CD14-positive monocyte (primary cell): ENCODE results near the gene RPL36A. TPM values are rescaled to one million over a fixed set of nuclear protein-coding genes. Genes with fewer than 3 reads are reported as not detected.

Experiments used
- DNase-seq, 3 donors: peaks; one replicate each; pipeline ENCODE4 v3.0.0-alpha.2; 2011 to 2022
- H2AFZ ChIP-seq: 2 replicates; pipeline ENCODE4 v1.6.0; 2012; ENCODE audit warnings: mild to moderate bottlenecking, low read depth, low read length, inconsistent platforms; ENCODE audit not compliant: insufficient read depth, poor library complexity, severe bottlenecking
- H3K27ac ChIP-seq, 2 donors: 1 replicate in 1 of 2; 2 replicates in 1 of 2; pipeline ENCODE4 v1.5.1; 2012 to 2013; ENCODE audit warnings: low read length in 2 of 2, control low read depth in 1 of 2, inconsistent platforms in 1 of 2, low read depth in 1 of 2, mild to moderate bottlenecking in 1 of 2
- H3K27me3 ChIP-seq, 2 donors: one replicate each; pipeline versions ENCODE4 v1.6.0 to v1.6.1; 2011 to 2013; ENCODE audit warnings: low read length in 2 of 2; ENCODE audit not compliant: control insufficient read depth in 2 of 2, insufficient read depth in 2 of 2
- H3K36me3 ChIP-seq, 2 donors: replicated peaks in 1 of 2; 1 replicate in 1 of 2; 2 replicates in 1 of 2; pipeline versions ENCODE4 v1.5.1 to v1.6.1; 2012 to 2013; ENCODE audit warnings: low read length in 2 of 2, control low read depth in 1 of 2, inconsistent platforms in 1 of 2, mild to moderate bottlenecking in 1 of 2; ENCODE audit not compliant: insufficient read depth in 2 of 2, control insufficient read depth in 1 of 2
- H3K4me1 ChIP-seq, 2 donors: 1 replicate in 1 of 2; 2 replicates in 1 of 2; pipeline versions ENCODE4 v1.5.1 to v1.6.1; 2012 to 2013; ENCODE audit warnings: low read length in 2 of 2, control low read depth in 1 of 2, inconsistent platforms in 1 of 2, mild to moderate bottlenecking in 1 of 2, moderate library complexity in 1 of 2; ENCODE audit not compliant: insufficient read depth in 2 of 2, control insufficient read depth in 1 of 2
- H3K4me2 ChIP-seq: replicated peaks from 2 replicates; pipeline ENCODE3; 2012; ENCODE audit warnings: low read length, moderate library complexity, mild to moderate bottlenecking; ENCODE audit not compliant: poor library complexity, severe bottlenecking; ENCODE audit errors: extremely low read depth
- H3K4me3 ChIP-seq, 3 experiments: fragments of 200-600 bp in 1 of 3; sonication (generic) in 1 of 3; replicated peaks in 1 of 3; 1 replicate in 2 of 3; 2 replicates in 1 of 3; pipeline ENCODE4 v1.5.1; 2011 to 2013; ENCODE audit warnings: low read length in 3 of 3, mild to moderate bottlenecking in 3 of 3, control low read depth in 2 of 3, low read depth in 2 of 3, inconsistent platforms in 1 of 3, moderate library complexity in 1 of 3
- H3K79me2 ChIP-seq: 2 replicates; pipeline ENCODE4 v1.6.0; 2012; ENCODE audit warnings: mild to moderate bottlenecking, control low read depth, inconsistent platforms, low read length, moderate library complexity; ENCODE audit not compliant: insufficient read depth
- H3K9ac ChIP-seq: 2 replicates; pipeline ENCODE4 v1.6.0; 2017; ENCODE audit warnings: low read length, mild to moderate bottlenecking; ENCODE audit not compliant: insufficient read depth, poor library complexity, severe bottlenecking
- H3K9me3 ChIP-seq, 2 donors: replicated peaks in 1 of 2; 1 replicate in 1 of 2; 2 replicates in 1 of 2; pipeline versions ENCODE4 v1.5.1 to v1.6.1; 2012 to 2013; ENCODE audit warnings: low read length in 2 of 2, control low read depth in 1 of 2; ENCODE audit not compliant: control insufficient read depth in 1 of 2, insufficient read depth in 1 of 2
- H4K20me1 ChIP-seq: 2 replicates; pipeline ENCODE4 v1.6.0; 2012; ENCODE audit warnings: mild to moderate bottlenecking, low read length, control low read depth, moderate library complexity; ENCODE audit not compliant: insufficient read depth
- H3K27ac Mint-ChIP-seq, 7 donors: one replicate each; pipeline ENCODE4 v1.8.0; 2020; ENCODE audit warnings: mild to moderate bottlenecking in 7 of 7, mixed read lengths in 7 of 7, moderate library complexity in 6 of 7, inconsistent platforms in 2 of 7
- H3K27me3 Mint-ChIP-seq, 3 donors: one replicate each; pipeline ENCODE4 v1.8.0; 2021 to 2022; ENCODE audit warnings: low read depth in 3 of 3, mild to moderate bottlenecking in 3 of 3, mixed read lengths in 3 of 3, moderate library complexity in 3 of 3, inconsistent platforms in 1 of 3
- H3K36me3 Mint-ChIP-seq, 2 donors: one replicate each; pipeline ENCODE4 v1.8.0; 2020; ENCODE audit warnings: mixed read lengths in 2 of 2, inconsistent platforms in 1 of 2, mild to moderate bottlenecking in 1 of 2
- H3K4me1 Mint-ChIP-seq: one replicate; pipeline ENCODE4 v1.8.0; 2020; ENCODE audit warnings: mild to moderate bottlenecking, mixed read lengths
- H3K4me3 Mint-ChIP-seq, 2 donors: one replicate each; pipeline ENCODE4 v1.8.0; 2020; ENCODE audit warnings: mild to moderate bottlenecking in 2 of 2, mixed read lengths in 2 of 2, moderate library complexity in 1 of 2
- H3K9me3 Mint-ChIP-seq, 7 donors: one replicate each; pipeline ENCODE4 v1.8.0; 2020 to 2022; ENCODE audit warnings: mixed read lengths in 7 of 7, mild to moderate bottlenecking in 6 of 7, moderate library complexity in 6 of 7, inconsistent platforms in 2 of 7
- CTCF ChIP-seq: fragments of 200-600 bp; IDR thresholded peaks from one replicate; pipeline ENCODE4 v1.8.0; 2022; ENCODE audit warnings: antibody characterized with exemption, mild to moderate bottlenecking
- WGBS: methylation state at CpG from one replicate; pipeline ENCODE4 v1.1.5; 2013; ENCODE audit warnings: missing lambda C conversion rate; ENCODE audit not compliant: insufficient coverage; 5-methylcytosine and 5-hydroxymethylcytosine counted together
- intact Hi-C, 2 donors: fragments of 100-400 bp; cut with micrococcal nuclease; formaldehyde crosslinking; loops; one replicate each; pipeline versions ENCODE4 v1.15.0 to v1.15.1; 2023
- polyA plus RNA-seq, 3 donors: library from polyadenylated mRNA; depleted of rRNA in 1 of 3; unstranded in 2 of 3; stranded (reverse) in 1 of 3; fragments of 300-500 nt in 2 of 3; fragments of >200 nt in 1 of 3; fragmentation: Illumina TruSeq in 2 of 3; gene quantifications; 1 replicate in 2 of 3; 2 replicates in 1 of 3; pipeline ENCODE4 v1.2.3, GENCODE V29; 2012 to 2021

The RPL36A gene
- polyA plus RNA-seq, 3 donors = 833 to 2,390 (median 875) TPM

- Mint-ChIP-seq H3K27ac (peak overlapping the region in 5 of 7 donors; percentile 2 to 88 (median 70)), H3K4me3 (no peak overlapping the region), H3K4me1 (peaks cover 26% of the 10 kb centered on the region), H3K36me3 (peaks cover 28 to 51% of the 10 kb centered on the region in 2 donors), H3K27me3 (peaks cover 0 to 2% (median 0%) of the 10 kb centered on the region in 3 donors), H3K9me3 (peaks cover 0 to 6% (median 0%) of the 10 kb centered on the region in 7 donors)
- Histone ChIP-seq H3K9me3 (no peaks in the 10 kb centered on the region), H3K4me1 (peaks cover 18 to 34% of the 10 kb centered on the region in 2 donors), H3K4me2 (no peak overlapping the region), H4K20me1 (peaks cover 3% of the 10 kb centered on the region), H3K27me3 (no peaks in the 10 kb centered on the region), H3K4me3 (no peak overlapping the region), H3K79me2 (peaks cover 34% of the 10 kb centered on the region), H3K9ac (no peak overlapping the region), H3K36me3 (peaks cover 17 to 49% of the 10 kb centered on the region in 2 donors), H2AFZ (no peak overlapping the region), H3K27ac (no peak overlapping the region)
- intact Hi-C loops = no loop called here
- no CpG with 5 or more reads among the region's 1 CpG for WGBS
- peak; percentile 41 to 70 (median 57) for DNase-seq
- TF ChIP-seq CTCF = no peak
Observed at GRCh38 chrX:101395789-101396188, 5.0 kb downstream of the RPL36A start.

GRCh38 chrX:101397779-101398178 is 7.0 kb downstream of the RPL36A start:
- no CpG with 5 or more reads among the region's 4 CpGs for WGBS
- H3K27me3 Mint-ChIP-seq = peaks cover 0 to 4% (median 0%) of the 10 kb centered on the region in 3 donors
- no peak for TF ChIP-seq CTCF
- Histone ChIP-seq H4K20me1 (peaks cover 3% of the 10 kb centered on the region), H3K36me3 (peaks cover 17 to 55% of the 10 kb centered on the region in 2 donors), H3K27ac (no peak overlapping the region), H3K9ac (no peak overlapping the region), H3K9me3 (no peaks in the 10 kb centered on the region), H2AFZ (no peak overlapping the region), H3K4me1 (peaks cover 20 to 33% of the 10 kb centered on the region in 2 donors), H3K4me3 (no peak overlapping the region), H3K4me2 (no peak overlapping the region), H3K27me3 (no peaks in the 10 kb centered on the region), H3K79me2 (peaks cover 26% of the 10 kb centered on the region)
- no peak for DNase-seq
- H3K4me3 Mint-ChIP-seq = no peak overlapping the region
- no peak overlapping the region for H3K27ac Mint-ChIP-seq
- H3K36me3 Mint-ChIP-seq = peaks cover 29 to 58% of the 10 kb centered on the region in 2 donors
- H3K9me3 Mint-ChIP-seq = peaks cover 0 to 3% (median 0%) of the 10 kb centered on the region in 7 donors
- intact Hi-C loops = no loop called here
- H3K4me1 Mint-ChIP-seq = peaks cover 23% of the 10 kb centered on the region
